HepG2 (cell line): Measurements from ENCODE around the gene SLC35F3. TPM values are rescaled to one million over a fixed set of nuclear protein-coding genes. Genes with fewer than 3 reads are reported as not detected.

ENCODE experiments used
- FOXK1 ChIP-seq: sonication (generic); formaldehyde crosslinking; IDR thresholded peaks from 2 replicates; pipeline ENCODE4 v1.4.0; 2020; ENCODE audit warnings: low read depth, missing genetic modification reagents, borderline replicate concordance
- MIER2 ChIP-seq: IDR thresholded peaks from 2 replicates; pipeline ENCODE4 v1.6.1; 2016; ENCODE audit warnings: missing biosample characterization, missing genetic modification reagents
- POLR2AphosphoS2 ChIP-seq: IDR thresholded peaks from 2 replicates; pipeline ENCODE4 v1.6.1; 2011; ENCODE audit warnings: low read depth, low read length, improper control_type of control experiment
- PPARG ChIP-seq: conservative IDR thresholded peaks from 2 replicates; pipeline ENCODE4 v1.6.1; 2016; ENCODE audit warnings: missing biosample characterization, missing genetic modification reagents
- SNAI1 ChIP-seq: sonication (generic); formaldehyde crosslinking; IDR thresholded peaks from 2 replicates; pipeline ENCODE4 v1.5.0; 2020; ENCODE audit warnings: mild to moderate bottlenecking, missing genetic modification reagents, borderline replicate concordance
- ZFP90 ChIP-seq: sonication (generic); formaldehyde crosslinking; IDR thresholded peaks from 2 replicates; pipeline ENCODE4 v1.8.0; 2022; ENCODE audit warnings: missing genetic modification reagents, mild to moderate bottlenecking, inconsistent platforms, borderline replicate concordance
- ZNF343 ChIP-seq: sonication (generic); formaldehyde crosslinking; IDR thresholded peaks from 2 replicates; pipeline ENCODE4 v1.4.0; 2020; ENCODE audit warnings: mild to moderate bottlenecking, missing genetic modification reagents
- ZNF350 ChIP-seq: sonication (generic); formaldehyde crosslinking; IDR thresholded peaks from 2 replicates; pipeline ENCODE4 v1.4.0; 2020; ENCODE audit warnings: mild to moderate bottlenecking, low read depth, missing genetic modification reagents, borderline replicate concordance
- polyA plus RNA-seq, 8 experiments: library from polyadenylated mRNA; depleted of rRNA in 3 of 8; stranded (reverse) in 7 of 8; unstranded in 1 of 8; fragments of >200 nt; fragmentation: Illumina TruSeq in 4 of 8; extraction: Trizol in 4 of 8; gene quantifications; 2 replicates each; pipeline versions ENCODE4 v1.2.1 to v1.2.3, GENCODE V29; 2011 to 2016; ENCODE audit warnings: low read depth in 4 of 8, missing spikeins in 1 of 8, mixed read lengths in 1 of 8; ENCODE audit not compliant: insufficient read depth in 1 of 8
- total RNA-seq, 5 experiments: library from RNA; depleted of rRNA; stranded (reverse); fragments of >200 nt; fragmentation: Illumina TruSeq; extraction: Trizol; gene quantifications; 2 replicates each; pipeline ENCODE4 v1.2.3, GENCODE V29; 2016; ENCODE audit warnings: low read depth in 1 of 5
- TF ChIP-seq, protein P1 (sequence below), 2 experiments: IDR thresholded peaks; 2 replicates each; pipeline ENCODE4 v1.6.1; 2011 to 2012; ENCODE audit warnings: low read length in 2 of 2, borderline replicate concordance in 1 of 2, low read depth in 1 of 2, mild to moderate bottlenecking in 1 of 2, moderate library complexity in 1 of 2
- TF ChIP-seq, protein P2 (sequence below): fragments of 450-650 bp; IDR thresholded peaks from 2 replicates; pipeline ENCODE4 v1.6.1; 2017
- TF ChIP-seq, protein P3 (sequence below): sonication (generic); formaldehyde crosslinking; IDR thresholded peaks from 2 replicates; pipeline ENCODE4 v1.4.0; 2020; ENCODE audit warnings: missing genetic modification reagents, low read depth, mild to moderate bottlenecking, borderline replicate concordance
- TF ChIP-seq, protein P4 (sequence below): IDR thresholded peaks from 2 replicates; pipeline ENCODE4 v1.4.0; 2020; ENCODE audit warnings: mild to moderate bottlenecking, missing genetic modification reagents
- TF ChIP-seq, protein P5 (sequence below): sonication (generic); formaldehyde crosslinking; IDR thresholded peaks from 2 replicates; pipeline ENCODE4 v1.4.0; 2020; ENCODE audit warnings: mild to moderate bottlenecking, missing genetic modification reagents
- TF ChIP-seq, protein P6 (sequence below): sonication (generic); formaldehyde crosslinking; IDR thresholded peaks from 2 replicates; pipeline ENCODE4 v1.8.1; 2023; ENCODE audit warnings: missing genetic modification reagents, mild to moderate bottlenecking, borderline replicate concordance

SLC35F3 gene
- total and polyA plus RNA-seq, 2 of the 13 experiments (the other 11 are each of a cell fraction or from before 2014, with no cell fraction given) = not detected

DNA sequence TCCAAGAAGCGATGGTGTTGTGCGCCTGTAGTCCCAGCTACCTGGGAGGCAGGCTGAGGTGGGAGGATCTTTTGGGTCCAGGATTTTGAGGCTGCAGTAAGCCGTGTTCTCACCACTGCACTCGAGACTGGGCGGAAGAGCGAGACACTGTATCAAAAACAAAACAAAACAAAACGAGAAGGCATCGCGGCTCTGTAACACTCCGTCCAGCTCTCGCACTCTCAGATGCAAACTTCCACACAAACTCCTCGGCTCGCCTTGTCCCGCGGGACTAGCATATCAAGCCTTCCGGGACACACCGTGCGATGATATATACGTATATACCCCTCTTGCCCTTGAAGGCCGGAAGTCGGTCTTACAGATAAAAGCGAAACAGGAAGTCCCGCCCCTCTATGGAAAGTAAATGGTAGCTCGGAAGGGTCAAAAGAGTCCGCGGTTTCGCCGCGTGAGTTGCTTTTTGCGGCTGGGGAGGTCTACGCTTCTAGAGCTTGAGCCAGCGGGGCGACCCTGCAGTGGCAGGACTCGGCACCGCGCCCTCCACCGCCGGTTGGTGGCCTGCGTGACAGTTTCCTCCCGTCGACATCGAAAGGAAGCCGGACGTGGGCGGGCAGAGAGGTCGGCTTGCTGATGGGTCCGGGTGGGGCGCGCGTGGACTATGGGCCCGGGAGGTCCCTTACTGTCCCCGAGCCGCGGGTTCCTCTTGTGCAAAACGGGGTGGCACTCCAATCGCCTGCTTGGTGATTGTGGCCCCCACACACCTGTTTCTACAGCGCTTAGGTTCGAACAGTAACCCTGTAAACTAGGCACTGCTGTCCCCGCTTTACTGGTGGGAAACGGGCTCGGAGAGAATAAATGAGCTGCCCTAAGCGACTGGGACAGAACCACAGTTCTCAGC lies 468.8 kb downstream of the SLC35F3 start, which contains the start of gene COA6 (continued):
- TF ChIP-seq, protein P1, sequence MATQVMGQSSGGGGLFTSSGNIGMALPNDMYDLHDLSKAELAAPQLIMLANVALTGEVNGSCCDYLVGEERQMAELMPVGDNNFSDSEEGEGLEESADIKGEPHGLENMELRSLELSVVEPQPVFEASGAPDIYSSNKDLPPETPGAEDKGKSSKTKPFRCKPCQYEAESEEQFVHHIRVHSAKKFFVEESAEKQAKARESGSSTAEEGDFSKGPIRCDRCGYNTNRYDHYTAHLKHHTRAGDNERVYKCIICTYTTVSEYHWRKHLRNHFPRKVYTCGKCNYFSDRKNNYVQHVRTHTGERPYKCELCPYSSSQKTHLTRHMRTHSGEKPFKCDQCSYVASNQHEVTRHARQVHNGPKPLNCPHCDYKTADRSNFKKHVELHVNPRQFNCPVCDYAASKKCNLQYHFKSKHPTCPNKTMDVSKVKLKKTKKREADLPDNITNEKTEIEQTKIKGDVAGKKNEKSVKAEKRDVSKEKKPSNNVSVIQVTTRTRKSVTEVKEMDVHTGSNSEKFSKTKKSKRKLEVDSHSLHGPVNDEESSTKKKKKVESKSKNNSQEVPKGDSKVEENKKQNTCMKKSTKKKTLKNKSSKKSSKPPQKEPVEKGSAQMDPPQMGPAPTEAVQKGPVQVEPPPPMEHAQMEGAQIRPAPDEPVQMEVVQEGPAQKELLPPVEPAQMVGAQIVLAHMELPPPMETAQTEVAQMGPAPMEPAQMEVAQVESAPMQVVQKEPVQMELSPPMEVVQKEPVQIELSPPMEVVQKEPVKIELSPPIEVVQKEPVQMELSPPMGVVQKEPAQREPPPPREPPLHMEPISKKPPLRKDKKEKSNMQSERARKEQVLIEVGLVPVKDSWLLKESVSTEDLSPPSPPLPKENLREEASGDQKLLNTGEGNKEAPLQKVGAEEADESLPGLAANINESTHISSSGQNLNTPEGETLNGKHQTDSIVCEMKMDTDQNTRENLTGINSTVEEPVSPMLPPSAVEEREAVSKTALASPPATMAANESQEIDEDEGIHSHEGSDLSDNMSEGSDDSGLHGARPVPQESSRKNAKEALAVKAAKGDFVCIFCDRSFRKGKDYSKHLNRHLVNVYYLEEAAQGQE (IDR thresholded peaks at IDR 0.05; ENCODE audit: borderline replicate concordance in 1 of 2, low read depth in 1 of 2, low read length in 2 of 2) = peak in 1 of 2 experiments; percentile 37; a peak in 1 of 4 replicates
- peak; percentile 71 for TF ChIP-seq ZNF343 (CRISPR knock-in tag)
- 0 out of 2 replicates have a peak, but pooled peaks have one; percentile 74 for TF ChIP-seq SNAI1 (CRISPR knock-in tag)
- TF ChIP-seq, protein P2, sequence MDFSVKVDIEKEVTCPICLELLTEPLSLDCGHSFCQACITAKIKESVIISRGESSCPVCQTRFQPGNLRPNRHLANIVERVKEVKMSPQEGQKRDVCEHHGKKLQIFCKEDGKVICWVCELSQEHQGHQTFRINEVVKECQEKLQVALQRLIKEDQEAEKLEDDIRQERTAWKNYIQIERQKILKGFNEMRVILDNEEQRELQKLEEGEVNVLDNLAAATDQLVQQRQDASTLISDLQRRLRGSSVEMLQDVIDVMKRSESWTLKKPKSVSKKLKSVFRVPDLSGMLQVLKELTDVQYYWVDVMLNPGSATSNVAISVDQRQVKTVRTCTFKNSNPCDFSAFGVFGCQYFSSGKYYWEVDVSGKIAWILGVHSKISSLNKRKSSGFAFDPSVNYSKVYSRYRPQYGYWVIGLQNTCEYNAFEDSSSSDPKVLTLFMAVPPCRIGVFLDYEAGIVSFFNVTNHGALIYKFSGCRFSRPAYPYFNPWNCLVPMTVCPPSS = no peak
- TF ChIP-seq, protein P3, sequence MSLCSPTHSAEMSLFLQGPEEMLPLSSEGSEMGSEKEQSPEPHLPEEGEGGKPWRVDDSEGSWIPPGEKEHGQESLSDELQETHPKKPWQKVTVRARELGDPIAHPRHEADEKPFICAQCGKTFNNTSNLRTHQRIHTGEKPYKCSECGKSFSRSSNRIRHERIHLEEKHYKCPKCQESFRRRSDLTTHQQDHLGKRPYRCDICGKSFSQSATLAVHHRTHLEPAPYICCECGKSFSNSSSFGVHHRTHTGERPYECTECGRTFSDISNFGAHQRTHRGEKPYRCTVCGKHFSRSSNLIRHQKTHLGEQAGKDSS (CRISPR knock-in tag) = peak; percentile 82; the same call in 1 of the 2 replicates
- TF ChIP-seq PPARG (CRISPR knock-in tag) = no peak
- TF ChIP-seq ZNF350 (CRISPR knock-in tag) = peak; percentile 99
- TF ChIP-seq, protein P4, sequence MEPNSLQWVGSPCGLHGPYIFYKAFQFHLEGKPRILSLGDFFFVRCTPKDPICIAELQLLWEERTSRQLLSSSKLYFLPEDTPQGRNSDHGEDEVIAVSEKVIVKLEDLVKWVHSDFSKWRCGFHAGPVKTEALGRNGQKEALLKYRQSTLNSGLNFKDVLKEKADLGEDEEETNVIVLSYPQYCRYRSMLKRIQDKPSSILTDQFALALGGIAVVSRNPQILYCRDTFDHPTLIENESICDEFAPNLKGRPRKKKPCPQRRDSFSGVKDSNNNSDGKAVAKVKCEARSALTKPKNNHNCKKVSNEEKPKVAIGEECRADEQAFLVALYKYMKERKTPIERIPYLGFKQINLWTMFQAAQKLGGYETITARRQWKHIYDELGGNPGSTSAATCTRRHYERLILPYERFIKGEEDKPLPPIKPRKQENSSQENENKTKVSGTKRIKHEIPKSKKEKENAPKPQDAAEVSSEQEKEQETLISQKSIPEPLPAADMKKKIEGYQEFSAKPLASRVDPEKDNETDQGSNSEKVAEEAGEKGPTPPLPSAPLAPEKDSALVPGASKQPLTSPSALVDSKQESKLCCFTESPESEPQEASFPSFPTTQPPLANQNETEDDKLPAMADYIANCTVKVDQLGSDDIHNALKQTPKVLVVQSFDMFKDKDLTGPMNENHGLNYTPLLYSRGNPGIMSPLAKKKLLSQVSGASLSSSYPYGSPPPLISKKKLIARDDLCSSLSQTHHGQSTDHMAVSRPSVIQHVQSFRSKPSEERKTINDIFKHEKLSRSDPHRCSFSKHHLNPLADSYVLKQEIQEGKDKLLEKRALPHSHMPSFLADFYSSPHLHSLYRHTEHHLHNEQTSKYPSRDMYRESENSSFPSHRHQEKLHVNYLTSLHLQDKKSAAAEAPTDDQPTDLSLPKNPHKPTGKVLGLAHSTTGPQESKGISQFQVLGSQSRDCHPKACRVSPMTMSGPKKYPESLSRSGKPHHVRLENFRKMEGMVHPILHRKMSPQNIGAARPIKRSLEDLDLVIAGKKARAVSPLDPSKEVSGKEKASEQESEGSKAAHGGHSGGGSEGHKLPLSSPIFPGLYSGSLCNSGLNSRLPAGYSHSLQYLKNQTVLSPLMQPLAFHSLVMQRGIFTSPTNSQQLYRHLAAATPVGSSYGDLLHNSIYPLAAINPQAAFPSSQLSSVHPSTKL (CRISPR knock-in tag) = peak; percentile 57
- TF ChIP-seq, protein P5, sequence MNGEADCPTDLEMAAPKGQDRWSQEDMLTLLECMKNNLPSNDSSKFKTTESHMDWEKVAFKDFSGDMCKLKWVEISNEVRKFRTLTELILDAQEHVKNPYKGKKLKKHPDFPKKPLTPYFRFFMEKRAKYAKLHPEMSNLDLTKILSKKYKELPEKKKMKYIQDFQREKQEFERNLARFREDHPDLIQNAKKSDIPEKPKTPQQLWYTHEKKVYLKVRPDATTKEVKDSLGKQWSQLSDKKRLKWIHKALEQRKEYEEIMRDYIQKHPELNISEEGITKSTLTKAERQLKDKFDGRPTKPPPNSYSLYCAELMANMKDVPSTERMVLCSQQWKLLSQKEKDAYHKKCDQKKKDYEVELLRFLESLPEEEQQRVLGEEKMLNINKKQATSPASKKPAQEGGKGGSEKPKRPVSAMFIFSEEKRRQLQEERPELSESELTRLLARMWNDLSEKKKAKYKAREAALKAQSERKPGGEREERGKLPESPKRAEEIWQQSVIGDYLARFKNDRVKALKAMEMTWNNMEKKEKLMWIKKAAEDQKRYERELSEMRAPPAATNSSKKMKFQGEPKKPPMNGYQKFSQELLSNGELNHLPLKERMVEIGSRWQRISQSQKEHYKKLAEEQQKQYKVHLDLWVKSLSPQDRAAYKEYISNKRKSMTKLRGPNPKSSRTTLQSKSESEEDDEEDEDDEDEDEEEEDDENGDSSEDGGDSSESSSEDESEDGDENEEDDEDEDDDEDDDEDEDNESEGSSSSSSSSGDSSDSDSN (CRISPR knock-in tag) = peak; percentile 92
- TF ChIP-seq POLR2AphosphoS2 = no peak
- TF ChIP-seq ZFP90 (CRISPR knock-in tag) = peak; percentile 75; the same call in 1 of the 2 replicates
- peak; percentile 84; the same call in 1 of the 2 replicates for TF ChIP-seq FOXK1 (CRISPR knock-in tag)
- TF ChIP-seq MIER2 (CRISPR knock-in tag) = peak; percentile 51; the same call in 1 of the 2 replicates
- TF ChIP-seq, protein P6, sequence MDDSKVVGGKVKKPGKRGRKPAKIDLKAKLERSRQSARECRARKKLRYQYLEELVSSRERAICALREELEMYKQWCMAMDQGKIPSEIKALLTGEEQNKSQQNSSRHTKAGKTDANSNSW (CRISPR knock-in tag) = peak; percentile 95
